Thoracic aorta (tissue), 2 donors: ENCODE results near the gene PPCDC. TPM values are rescaled to one million over a fixed set of nuclear protein-coding genes. Genes with fewer than 3 reads are reported as not detected.

Experiments
- ATAC-seq: fragments of 150-250 bp; one replicate; pipeline ENCODE4 v1.8.0; 2017; ENCODE audit warnings: low read depth; ENCODE audit not compliant: insufficient number of reproducible peaks, low FRiP score
- DNase-seq: peaks from one replicate; pipeline ENCODE4 v3.0.0-alpha.2; 2020; ENCODE audit warnings: low spot score
- H3K27ac ChIP-seq, 2 donors: fragments of 200-600 bp; sonication (generic); 1 replicate in 1 of 2; 2 replicates in 1 of 2; pipeline ENCODE4 v1.5.1; 2016; ENCODE audit warnings: mild to moderate bottlenecking in 2 of 2, moderate library complexity in 2 of 2
- H3K27me3 ChIP-seq: fragments of 200-600 bp; sonication (generic); replicated peaks from 2 replicates; pipeline ENCODE4 v1.6.0; 2016; ENCODE audit warnings: mild to moderate bottlenecking; ENCODE audit not compliant: insufficient read depth
- H3K36me3 ChIP-seq: fragments of 200-600 bp; sonication (generic); one replicate; pipeline ENCODE4 v1.5.1; 2016
- H3K4me1 ChIP-seq, 2 donors: fragments of 200-600 bp; sonication (generic); 1 replicate in 1 of 2; 2 replicates in 1 of 2; pipeline versions ENCODE4 v1.5.1 to v1.6.0; 2016; ENCODE audit warnings: low read depth in 2 of 2, mild to moderate bottlenecking in 1 of 2; ENCODE audit not compliant: control insufficient read depth in 1 of 2
- H3K4me3 ChIP-seq: fragments of 200-600 bp; sonication (generic); 2 replicates; pipeline ENCODE4 v1.5.1; 2016; ENCODE audit warnings: mild to moderate bottlenecking
- H3K9me3 ChIP-seq: fragments of 200-600 bp; sonication (generic); 2 replicates; pipeline ENCODE4 v1.5.1; 2016
- CTCF ChIP-seq: fragments of 200-600 bp; sonication (generic); IDR thresholded peaks from one replicate; pipeline ENCODE4 v1.5.1; 2019; ENCODE audit warnings: antibody characterized with exemption
- total RNA-seq, 2 donors: library from RNA; depleted of rRNA; stranded (reverse); fragments of >200 nt; gene quantifications; one replicate each; pipeline versions ENCODE4 v1.1.0 to v1.2.3, GENCODE V29; 2016

Gene PPCDC
- total RNA-seq, 2 donors from 2014 or later = 8.5 to 13.7 TPM

DNA sequence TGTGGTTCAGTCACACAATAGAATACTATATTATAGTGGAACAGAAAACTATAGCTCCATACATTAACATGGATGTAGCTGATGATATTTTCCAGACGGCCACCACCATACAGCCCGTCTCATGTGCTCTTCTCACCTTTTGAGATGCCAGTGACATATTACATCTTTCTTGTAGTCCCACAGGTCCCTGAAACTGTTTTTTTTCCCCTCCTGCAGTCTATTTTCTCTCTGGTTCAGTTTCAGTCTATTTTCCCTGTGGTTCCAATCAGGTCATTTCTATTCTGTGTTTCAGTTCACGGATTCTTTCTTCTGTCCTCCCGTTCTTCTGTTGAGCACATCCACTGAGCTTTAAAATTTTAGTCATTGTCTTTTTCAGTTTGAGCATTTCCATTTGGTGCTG, 72.2 kb downstream of the PPCDC start:
- no peak for DNase-seq
- H3K9me3 ChIP-seq = no peaks in the 10 kb centered on the region
- ATAC-seq = no peak
- H3K27ac ChIP-seq = no peak overlapping the region
- peaks cover 0 to 2% of the 10 kb centered on the region in 2 donors for H3K4me1 ChIP-seq
- no peak for TF ChIP-seq CTCF
- no peaks in the 10 kb centered on the region for H3K36me3 ChIP-seq
- no peak overlapping the region for H3K4me3 ChIP-seq
- no peaks in the 10 kb centered on the region for H3K27me3 ChIP-seq

- no peak for TF ChIP-seq CTCF
- no peak for DNase-seq
- no peak overlapping the region for H3K4me3 ChIP-seq
Observed at GRCh38 chr15:75097939-75098338, 74.5 kb downstream of the PPCDC start.

GRCh38 chr15:75098404-75098803, 75.0 kb downstream of the PPCDC start:
- ATAC-seq (no peak), DNase-seq (no peak)
- TF ChIP-seq CTCF = no peak
- H3K36me3 ChIP-seq = no peaks in the 10 kb centered on the region
- H3K4me3 ChIP-seq = no peak overlapping the region
- H3K27me3 ChIP-seq = no peaks in the 10 kb centered on the region
- no peak overlapping the region for H3K27ac ChIP-seq
- H3K9me3 ChIP-seq = no peaks in the 10 kb centered on the region
- no peaks in the 10 kb centered on the region for H3K4me1 ChIP-seq

More at GRCh38 chr15:75097939-75098338, 74.5 kb downstream of the PPCDC start:
- no peaks in the 10 kb centered on the region for H3K9me3 ChIP-seq
- no peak for ATAC-seq
- H3K4me1 ChIP-seq = no peaks in the 10 kb centered on the region
- no peak overlapping the region for H3K27ac ChIP-seq
- H3K27me3 ChIP-seq = no peaks in the 10 kb centered on the region
- H3K36me3 ChIP-seq = no peaks in the 10 kb centered on the region

Other genes starting within 250 kb of the PPCDC start
- 10 to 100 TPM; 32.7 to 61.6 TPM for gene CSK, start 241.5 kb upstream of the PPCDC start, total RNA-seq
- not detected for gene LMAN1L, start 210.8 kb upstream of the PPCDC start, total RNA-seq
- gene CPLX3, start 197.0 kb upstream of the PPCDC start, total RNA-seq = not detected
- 10 to 100 TPM; 34.9 to 72.2 TPM for gene ULK3, start 180.4 kb upstream of the PPCDC start, total RNA-seq
- 10 to 100 TPM; 62.1 to 84.5 TPM for gene SCAMP2, start 150.2 kb upstream of the PPCDC start, total RNA-seq
- 10 to 100 TPM; 45.6 to 65.5 TPM for gene MPI, start 133.5 kb upstream of the PPCDC start, total RNA-seq
- 10 to 100 TPM; 61.1 to 85.6 TPM for gene FAM219B, start 116.7 kb upstream of the PPCDC start, total RNA-seq
- 10 to 100 TPM; 45.2 to 66.3 TPM for gene COX5A, start 85.5 kb upstream of the PPCDC start, total RNA-seq
- 10 to 100 TPM; 11.7 to 11.8 TPM for gene RPP25, start 66.8 kb upstream of the PPCDC start, total RNA-seq
- gene SCAMP5, start 28.0 kb upstream of the PPCDC start, total RNA-seq = 1 to 10 TPM; 1.5 to 3.5 TPM
- 10 to 100 TPM; 22.7 to 45.2 TPM for gene C15orf39, start 178.3 kb downstream of the PPCDC start, total RNA-seq
- gene GOLGA6C, start 234.7 kb downstream of the PPCDC start, total RNA-seq = under 1 TPM in 1 of 2 donors, not detected in 1; 0.56 TPM